GOT3 (cell line): ENCODE results near the gene OPA3.

ENCODE experiments used
- DNase-seq: peaks from one replicate; lab custom pipeline; 2025; ENCODE audit warnings: mixed read lengths; lab: John Stamatoyannopoulos, UW

The OPA3 gene

GRCh38 chr19:45503909-45504308 is 80.7 kb downstream of the OPA3 start:
- DNase-seq: no peak

GRCh38 chr19:45502111-45502510 is 82.5 kb downstream of the OPA3 start:
- no peak for DNase-seq

GRCh38 chr19:45501730-45502014 is 82.9 kb downstream of the OPA3 start:
- no peak for DNase-seq

GRCh38 chr19:45500918-45501729 is 83.5 kb downstream of the OPA3 start:
- no peak for DNase-seq

GRCh38 chr19:45499196-45500180 is 85.1 kb downstream of the OPA3 start:
- no peak for DNase-seq

- DNase-seq: no peak
These were observed 86.0 kb downstream of the OPA3 start, which contains the start of gene PPM1N for GRCh38 chr19:45498411-45499195. TSS of gene PPM1N (plus strand) at chr19:45498443. CDS start at chr19:45498473, 30 bp downstream.

- DNase-seq: no peak
These were observed 86.8 kb downstream of the OPA3 start for GRCh38 chr19:45497791-45498190.

GRCh38 chr19:45496349-45496953 is 88.2 kb downstream of the OPA3 start:
- DNase-seq: no peak

- DNase-seq: no peak
These were observed 89.4 kb downstream of the OPA3 start for GRCh38 chr19:45495178-45495577.

GRCh38 chr19:45494261-45494916 is 90.2 kb downstream of the OPA3 start:
- no peak for DNase-seq

- DNase-seq: no peak
These were observed 91.8 kb downstream of the OPA3 start for GRCh38 chr19:45492627-45493470.

- no peak for DNase-seq
These were observed 92.4 kb downstream of the OPA3 start for GRCh38 chr19:45492137-45492626.

- DNase-seq: no peak
These were observed 95.3 kb downstream of the OPA3 start for GRCh38 chr19:45489216-45489855.

GRCh38 chr19:45488708-45489107 is 95.9 kb downstream of the OPA3 start:
- DNase-seq: no peak

- peak; percentile 87 for DNase-seq
These were observed 99.1 kb downstream of the OPA3 start for GRCh38 chr19:45485305-45486077.

- no peak for DNase-seq
These were observed 100.2 kb downstream of the OPA3 start for GRCh38 chr19:45484273-45484945.

GRCh38 chr19:45483033-45483432 is 101.6 kb downstream of the OPA3 start:
- DNase-seq: no peak
